NCI-H1436 treated with DMSO at 0.1 percent for 48 hours (cell line): ENCODE results near the gene CRYL1.
"Not testable (repeated sequence)": the region's sequence is repeated elsewhere in the genome, so short reads cannot be mapped to it uniquely, and the experiment has no call there.

ENCODE experiments used
- DNase-seq: peaks from one replicate; lab custom pipeline; 2025; lab: John Stamatoyannopoulos, UW

The CRYL1 gene

DNA sequence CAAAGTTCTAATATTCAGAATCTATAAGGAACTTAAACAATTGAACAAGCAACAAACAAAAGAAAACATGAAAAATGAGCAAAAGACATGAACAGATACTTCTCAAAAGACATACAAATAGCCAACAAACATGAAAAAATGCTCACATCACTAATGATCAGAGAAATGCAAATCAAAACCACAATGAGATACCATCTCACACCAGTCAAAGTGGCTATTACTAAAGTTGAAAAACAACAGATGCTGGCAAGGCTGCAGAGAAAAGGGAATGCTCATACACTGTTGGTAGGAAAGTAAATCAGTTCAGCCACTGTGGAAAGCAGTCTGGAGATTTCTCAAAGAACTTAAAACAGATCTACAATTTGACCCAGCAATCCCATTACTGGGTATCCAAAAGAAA lies 74.3 kb downstream of the CRYL1 start:
- no peak for DNase-seq

DNA sequence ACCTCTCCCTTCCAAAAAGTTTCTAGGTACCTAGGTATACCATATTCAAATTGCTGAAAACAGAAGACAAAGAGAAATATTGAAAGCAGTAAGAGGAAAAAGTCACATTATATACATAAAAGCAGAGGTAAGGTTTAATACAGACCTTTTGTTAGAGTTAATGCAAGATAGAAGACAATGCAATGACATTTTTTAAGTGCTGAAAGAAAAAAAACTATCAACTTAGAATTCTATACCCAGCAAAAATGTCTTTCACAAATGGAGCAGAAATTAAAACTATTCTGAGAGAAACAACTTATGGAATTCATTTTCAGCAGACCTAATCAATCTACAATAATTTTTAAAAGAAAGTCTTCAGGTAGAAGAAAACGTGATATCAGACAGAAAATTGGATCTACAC lies 77.2 kb downstream of the CRYL1 start:
- no peak for DNase-seq

DNA sequence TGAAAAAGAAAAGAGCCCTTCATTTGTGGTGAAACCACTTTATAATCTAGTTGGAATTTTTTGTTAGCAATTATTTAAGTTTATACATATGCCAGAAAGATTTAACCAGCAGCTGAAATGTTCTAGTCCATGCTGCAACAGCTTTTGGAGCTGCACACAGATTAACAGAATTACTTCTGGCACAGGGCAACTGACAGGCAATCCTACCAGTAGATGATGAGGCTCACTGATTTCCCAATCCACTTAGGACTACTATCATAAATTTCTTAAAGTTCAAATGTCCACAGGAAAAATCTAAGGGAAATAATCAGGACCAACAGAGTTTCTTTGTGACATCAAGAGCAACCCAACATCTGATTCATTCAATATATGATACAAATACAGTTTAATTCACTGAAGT lies 78.8 kb downstream of the CRYL1 start:
- DNase-seq = no peak

DNA sequence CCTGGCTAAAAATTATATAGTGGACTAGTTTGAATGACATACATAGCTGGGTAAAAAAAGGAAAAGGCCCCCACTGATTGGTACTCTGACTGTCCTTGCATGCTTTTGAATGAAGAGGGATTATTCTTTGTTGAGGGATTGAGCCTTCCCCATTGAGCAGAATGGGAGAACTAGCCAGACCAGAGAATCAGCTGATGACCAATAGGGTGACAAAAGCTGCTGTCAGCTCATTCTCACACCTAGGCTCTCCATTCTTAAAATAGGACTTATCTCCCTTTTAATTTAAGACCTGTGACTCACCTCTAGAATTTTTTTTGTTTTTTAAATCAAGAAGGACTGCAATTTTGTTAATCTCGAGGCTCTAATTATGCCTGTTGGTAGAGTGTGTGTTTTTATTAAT lies 79.3 kb downstream of the CRYL1 start:
- DNase-seq = no peak

DNA sequence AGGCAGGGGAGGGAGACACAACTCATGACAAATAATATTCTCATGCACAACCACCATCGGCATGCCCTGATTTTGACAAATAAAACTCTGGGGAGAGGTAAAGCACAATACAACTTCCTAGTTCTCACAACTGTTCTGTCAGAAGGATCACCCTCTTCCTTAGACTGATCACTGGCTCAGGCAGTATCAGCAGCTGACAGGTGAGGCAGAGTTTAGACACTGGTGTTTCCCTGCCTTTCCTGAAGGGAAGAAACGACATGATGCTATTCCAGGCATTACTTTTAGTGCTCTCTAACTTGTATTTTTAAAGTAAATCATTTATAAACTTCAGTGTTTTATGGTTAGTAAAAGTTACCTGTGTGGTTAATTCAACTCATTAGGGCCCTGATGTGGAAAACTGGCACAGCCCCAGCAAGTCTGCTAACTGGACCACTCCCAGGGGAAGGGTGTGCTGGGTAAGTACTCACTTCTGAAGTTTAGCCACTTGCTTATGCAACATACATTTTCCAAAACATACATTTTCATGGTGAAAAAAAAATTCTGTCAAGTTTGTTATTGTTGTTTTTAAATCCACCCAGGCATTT lies 82.8 kb downstream of the CRYL1 start:
- DNase-seq = no peak

DNA sequence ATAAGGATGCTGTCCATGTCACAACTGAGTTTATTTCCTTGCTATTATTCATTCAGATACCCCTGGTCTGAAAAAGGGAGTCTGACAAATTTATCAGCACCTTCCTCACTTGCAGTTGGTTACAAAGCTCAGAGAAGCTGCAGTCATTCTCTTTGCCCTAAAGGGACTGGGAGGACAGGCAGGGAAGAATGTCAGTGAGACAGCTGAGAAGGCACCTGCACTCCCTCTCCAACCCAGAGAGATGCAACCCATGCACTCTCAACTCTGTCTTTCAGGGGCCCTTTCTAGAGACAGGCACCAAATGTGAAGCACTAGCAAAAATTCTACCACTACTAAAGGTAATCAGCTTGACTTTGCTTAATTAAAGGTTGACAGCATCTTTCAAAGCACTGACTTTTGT lies 83.3 kb downstream of the CRYL1 start:
- DNase-seq = no peak

DNA sequence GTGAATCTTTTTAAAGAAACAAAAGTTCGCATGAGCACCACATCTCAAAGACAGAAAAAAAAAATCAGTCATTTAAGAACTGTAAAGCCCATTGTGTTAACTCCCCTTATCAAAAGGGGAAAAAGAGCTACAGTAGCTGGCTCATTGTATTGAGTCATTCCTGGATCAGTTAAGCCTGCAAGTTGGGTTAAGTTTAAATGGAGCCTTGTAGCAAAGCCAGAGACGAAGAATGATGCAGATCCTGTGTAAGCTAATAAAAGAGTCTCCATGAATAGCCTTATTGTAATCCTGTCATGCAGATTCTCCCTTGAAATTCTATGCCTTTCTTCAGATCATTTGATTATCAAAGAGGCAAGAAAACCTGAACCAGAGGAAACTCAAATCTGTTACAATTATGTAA lies 83.8 kb downstream of the CRYL1 start:
- no peak for DNase-seq

DNA sequence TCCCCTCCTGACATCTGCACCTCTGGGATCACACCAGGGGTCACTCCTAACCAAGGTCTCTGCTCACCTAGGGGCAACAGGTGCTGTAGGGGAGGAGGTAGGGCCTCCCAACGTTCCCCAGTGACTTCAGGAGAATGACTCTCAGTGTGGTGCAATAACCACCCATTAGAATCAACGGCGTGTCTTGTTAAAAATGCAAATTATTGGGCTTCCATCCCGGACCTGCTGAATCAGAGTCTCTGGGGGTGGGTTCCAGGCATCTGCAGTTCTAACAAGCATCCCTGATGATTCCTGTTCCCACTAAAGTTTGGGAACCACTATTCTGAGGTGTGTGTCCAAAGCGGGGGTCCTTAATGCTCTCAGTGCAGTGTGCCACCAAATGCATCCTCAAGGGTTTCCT lies 84.6 kb downstream of the CRYL1 start:
- DNase-seq = no peak

DNA sequence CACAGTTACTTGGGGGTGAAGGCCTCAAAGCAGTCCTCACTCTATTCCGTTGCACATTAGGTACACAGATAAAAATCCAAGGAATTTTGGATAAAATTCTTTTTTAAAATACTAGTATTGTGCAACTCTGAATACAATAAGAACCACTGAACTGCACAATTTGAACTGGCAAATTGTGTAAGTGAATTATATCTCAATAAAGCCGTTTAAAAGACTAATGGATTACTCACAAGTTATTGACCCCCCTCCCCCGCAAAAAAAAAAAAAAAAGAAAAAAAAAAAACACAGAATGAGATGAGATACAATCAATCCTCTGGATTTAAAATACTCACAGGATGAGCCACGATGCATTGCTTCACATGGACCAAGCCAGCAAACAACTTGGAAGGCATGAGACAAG lies 86.4 kb downstream of the CRYL1 start:
- DNase-seq = no peak

DNA sequence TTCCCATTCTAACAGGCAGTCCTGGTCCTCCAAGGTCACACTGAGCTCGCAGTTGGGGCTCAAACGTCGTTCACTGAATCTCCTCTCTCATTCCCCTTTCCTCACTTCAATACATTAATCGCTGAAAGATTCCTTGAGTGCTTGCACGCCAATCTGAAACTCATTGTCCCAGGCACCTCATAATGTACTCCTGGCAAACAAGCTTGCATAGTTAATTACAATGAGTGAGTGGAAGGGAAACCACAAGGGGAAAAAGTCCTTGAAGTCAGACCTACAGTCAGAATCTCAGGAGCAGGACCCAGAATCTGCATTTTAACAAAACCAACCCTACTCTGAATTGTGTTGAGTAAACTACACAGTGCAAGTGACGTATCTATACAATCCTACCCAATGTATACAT lies 86.9 kb downstream of the CRYL1 start:
- no peak for DNase-seq

DNA sequence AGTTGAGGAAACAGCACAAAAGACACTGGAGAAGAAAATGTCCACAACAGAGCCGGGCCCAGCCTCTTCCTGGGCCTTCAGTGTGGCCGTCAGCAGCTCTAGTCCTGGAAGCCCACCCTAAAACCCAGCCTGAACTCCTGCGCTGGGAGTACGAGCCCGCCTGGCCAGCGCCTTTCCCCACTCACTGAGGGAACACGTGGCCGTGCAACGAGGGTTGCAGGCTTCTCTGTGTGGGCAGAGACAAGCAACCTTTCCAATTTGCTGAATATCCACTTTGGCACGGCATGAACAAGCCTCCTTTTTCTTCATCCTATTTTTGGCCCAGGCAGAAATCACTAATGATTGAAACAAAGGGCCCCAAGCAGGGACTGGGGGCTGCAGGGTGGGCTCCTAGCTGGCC lies 89.2 kb downstream of the CRYL1 start:
- no peak for DNase-seq

DNA sequence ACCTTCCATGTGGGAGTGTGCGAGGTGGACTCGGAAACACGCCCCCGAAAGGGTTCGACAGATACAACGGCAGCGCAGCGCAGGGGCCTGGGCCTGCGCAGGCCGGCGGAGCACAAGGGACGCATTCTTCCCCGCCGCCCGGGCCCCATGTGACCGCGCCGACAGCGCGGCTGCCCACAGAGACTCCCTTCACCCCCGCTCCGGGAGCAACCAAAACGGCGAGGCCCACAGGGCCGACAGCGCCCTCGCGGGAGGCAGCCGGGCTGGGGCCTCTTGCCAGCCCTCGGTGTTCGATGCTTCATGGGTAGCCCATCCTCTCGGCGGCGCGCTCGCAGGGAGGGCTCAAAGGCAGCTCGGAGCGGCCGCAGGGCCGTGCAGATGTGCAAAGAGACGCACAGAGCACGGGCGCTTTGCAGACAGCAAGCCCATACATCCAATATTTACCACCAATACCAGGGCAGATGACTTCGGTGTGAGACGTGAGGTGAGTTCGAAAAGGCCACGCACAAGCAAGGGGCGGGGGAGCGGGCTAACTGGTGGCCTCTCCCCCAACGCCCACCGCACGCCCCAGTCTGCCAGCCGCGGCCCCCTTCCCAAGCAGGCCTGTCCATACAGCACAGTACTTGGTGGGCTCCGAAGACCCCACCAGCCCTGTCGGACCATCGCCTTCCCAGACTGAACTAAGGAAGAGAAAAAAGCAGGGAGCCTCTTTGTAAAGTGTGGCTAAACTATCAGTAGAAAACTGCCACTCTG lies 89.9 kb downstream of the CRYL1 start:
- no peak for DNase-seq

DNA sequence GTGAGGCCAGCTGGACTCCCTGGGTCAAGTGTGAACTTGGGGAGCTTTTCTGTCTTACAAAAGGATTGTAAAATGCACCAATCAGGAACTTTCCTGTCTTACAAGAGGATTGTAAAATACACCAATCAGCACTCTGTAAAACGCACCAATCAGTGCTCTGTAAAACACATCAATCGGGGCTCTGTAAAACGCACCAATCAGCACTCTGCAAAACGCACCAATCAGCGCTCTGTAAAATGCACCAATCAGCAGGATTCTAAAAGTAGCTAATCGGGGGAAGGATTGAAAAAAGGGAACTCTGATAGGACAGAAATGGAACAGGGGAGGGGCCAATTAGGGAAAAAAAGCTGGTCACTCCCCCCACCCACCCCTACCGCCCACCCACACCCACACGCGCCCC lies 91.4 kb downstream of the CRYL1 start:
- DNase-seq = not testable (repeated sequence)

DNA sequence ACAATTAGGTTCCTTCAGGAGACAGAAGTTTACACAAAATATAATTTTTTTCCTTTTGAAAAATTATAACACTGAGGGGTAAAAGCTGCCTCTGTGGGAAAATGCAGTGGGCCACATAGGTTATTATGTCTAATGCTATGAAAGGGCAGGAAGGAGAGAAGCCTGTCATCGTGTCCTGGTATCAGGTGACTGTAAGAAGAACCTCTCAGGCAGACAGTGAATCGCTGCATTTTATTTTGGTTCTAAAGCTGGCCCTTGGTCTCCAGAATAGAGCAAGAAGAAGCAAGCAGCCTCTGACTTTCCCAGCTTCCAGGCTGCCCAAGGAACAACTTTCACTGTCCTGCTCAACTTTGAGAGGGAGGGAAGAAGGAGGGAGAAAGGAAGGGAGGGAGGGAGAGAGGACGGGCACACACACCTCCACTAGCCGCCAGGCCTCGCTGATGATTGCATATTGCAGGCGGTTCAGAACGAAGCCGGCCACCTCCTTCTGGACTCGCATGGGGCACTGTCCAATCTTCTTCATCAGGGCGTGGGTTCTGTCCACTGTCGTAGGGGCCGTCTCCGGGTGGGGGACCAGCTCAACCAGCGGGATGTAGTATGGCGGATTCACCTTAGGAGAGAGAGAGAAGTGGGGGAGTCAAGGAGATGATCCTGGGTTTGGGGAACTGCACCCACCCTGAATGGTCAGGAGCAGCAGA lies 93.8 kb downstream of the CRYL1 start:
- DNase-seq = no peak

DNA sequence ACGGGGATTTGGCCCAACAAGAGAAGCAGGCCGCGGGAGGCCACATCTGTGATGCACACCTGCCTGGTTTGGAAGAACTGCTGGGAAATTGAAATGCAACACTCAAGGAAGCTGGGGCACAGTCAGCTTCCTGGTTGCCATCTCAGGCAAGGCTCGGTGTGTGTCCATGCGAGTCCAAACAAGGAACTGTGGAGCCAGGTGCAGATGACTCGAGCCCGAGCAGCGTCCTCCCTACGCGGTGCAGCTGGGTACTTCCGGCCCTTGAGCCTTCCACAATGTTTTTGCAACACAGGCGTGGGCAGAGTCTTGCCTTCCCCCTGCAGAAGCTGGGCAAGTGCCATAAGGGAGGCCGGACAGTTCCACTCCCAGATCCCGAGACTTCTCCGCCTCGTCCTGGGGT lies 94.6 kb downstream of the CRYL1 start:
- DNase-seq = no peak

DNA sequence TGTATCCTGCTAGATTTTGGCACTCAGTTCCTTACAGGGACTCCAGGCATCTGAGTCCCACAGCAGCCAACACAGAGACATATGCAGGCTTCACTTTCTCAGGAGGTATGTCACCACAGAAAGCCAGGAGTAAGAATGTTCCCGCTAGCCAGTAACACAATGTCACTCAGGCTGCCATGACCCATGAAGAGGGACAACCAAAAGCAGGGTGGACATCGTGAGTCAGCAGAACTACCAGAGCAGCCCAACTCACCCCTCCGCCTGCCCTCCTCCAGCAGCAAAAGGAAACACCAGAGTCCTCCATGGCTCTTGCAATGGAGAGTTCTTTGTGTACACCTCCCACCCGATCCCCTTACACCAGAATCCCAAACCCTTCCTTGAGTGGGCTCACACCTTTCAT lies 95.4 kb downstream of the CRYL1 start:
- DNase-seq = no peak

DNA sequence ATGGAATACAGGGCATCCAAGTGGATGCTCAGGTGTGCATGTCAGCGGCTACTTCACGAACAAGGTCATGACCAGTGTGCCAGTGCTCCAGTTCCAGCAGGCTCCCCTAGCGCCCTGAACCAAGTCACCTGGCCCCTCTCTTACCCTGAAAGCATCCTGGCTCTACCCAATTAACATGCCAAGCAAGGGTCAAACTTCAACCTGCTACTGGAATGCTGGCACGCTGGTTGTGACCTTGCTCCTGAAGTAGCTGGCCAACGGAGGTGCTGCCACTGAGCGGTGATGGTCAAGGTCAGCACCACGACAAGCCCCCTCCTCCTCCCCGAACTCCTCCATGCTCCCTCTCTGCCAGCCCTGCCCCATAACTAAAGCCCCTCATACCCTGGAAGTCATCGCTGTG lies 96.0 kb downstream of the CRYL1 start:
- no peak for DNase-seq

DNA sequence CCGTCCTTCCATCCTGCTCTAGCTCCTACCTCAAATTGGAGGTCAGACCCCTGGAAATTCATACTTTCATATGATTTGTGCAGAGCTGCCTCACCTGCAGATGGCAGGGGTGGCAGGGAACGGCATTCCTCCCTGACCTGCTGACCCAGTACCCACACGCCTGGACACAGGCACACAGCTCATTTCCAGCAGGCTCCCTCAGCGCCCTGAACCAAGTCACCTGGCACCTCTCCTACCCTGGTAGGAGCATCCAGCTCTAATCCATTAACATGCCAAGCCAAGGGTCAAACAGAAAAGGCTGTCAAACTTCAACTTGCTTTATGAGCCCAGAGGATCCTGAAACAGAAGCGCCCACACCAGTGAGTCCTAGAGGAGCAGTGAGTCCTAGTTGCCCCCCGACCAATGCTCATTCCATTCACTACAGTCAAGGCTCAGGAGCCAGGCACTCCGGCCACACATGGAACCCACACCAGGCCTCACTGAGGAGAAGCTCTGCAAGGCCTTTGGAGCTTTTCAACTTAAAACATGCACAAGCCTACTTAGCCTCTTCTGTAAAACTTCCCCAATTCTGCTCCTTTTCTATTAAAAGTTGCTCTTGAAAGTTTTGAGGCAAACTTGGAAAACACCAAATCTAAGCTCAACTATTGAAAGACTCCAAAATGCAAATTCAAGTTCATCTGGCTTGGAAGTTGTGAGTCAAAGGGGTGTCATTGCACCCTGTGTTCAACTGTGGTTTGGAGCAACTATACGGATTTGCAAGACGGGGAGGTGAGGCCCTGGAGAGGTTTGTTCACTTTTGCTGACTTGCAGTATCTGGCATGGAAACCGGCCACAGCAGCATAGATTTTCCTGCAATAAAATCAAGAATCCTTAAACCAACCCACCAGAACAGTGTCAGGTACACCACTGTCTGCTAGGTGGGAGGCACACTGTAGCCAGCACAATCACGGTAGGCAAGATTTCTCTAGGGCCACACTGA lies 96.7 kb downstream of the CRYL1 start:
- no peak for DNase-seq

DNA sequence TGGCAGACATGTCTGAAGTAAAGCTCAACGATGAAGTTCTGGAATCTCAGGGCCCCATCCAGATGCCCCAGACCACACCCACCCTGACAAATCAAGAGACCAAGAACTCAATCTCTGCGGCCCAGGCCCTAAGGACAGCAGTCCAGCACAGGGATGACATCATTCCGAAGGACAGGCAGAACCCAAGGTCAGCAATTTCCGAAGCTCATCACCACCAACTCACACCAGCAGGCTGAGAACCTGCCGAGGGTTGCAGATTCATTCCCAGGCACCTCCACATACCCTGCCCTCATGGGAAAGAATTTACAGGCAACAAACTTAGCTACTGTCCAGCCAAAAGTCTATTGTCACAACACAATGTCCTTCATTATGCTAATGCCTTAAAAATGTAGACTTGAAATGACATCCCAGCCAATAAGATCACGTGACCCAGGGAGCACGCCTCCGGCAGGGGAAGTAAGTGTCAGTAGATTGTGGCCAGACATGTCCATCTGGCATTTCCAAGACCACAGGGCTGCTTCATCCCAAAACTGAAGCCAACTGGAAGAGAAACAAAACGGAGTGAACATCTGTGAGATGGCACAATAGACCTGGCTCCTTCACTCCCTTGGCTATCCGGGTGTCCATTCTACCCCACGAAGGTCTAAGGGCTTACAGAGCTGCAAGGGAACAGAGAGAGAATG lies 98.8 kb downstream of the CRYL1 start:
- no peak for DNase-seq

DNA sequence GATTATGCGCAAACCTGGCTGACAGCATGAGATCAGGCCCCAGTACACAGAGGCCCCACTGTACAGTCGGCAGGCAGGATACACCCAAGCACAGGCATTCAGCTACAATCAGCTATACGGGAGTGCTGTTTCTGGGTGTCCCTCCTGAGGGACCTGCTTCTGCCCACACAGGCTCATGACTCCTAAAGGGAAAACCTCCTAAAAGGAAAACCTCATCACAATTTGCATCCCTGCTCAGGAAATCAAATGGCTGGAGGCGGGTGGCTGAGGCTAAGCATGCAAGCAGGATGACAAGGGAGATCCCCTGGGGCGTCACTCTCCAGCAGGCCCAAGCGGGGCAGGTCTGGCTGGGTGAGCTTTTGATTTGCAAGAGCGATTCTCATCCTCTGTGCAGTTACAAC lies 99.8 kb downstream of the CRYL1 start:
- DNase-seq = no peak

DNA sequence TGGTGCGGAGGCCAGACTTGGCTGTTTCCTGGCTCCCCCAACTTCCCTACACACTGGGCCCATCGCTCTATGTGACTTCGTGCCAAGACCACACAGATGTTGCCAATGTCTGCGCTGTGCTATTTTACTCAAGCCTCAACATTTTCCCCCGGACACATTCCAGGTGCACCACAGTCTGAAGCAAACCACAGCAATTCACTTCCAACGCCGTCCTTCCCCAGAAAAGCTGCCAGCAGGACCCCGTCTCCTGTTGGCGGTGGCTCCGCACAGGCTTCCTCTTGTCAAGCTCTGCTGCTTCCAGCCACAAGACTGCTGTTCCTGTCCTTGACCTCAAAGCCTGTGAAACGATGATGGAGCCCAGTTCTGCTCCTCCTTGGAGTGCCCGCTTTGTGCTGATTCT lies 100.7 kb downstream of the CRYL1 start:
- no peak for DNase-seq

DNA sequence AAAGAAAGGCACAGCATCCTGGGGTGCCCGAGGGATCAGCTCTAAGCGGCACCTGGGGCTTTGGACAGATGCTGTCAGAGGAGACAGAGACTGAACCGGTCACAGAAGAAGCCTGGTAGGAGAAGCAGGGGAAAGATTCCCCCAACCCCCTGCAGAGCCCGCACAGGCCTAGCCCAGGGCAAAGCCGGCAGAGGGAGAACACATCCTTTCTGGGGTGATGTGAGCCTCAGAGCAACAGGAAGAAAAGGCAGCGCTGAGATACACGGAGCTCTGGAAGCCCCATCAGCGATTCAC lies 101.2 kb downstream of the CRYL1 start:
- no peak for DNase-seq
